HG02943 (cell line): ENCODE results near the gene DYNAP.

Experiments
- ATAC-seq: cut with Tn5 transposase; IDR thresholded peaks from one replicate; pipeline ENCODE4 v1.9.1; 2021; ENCODE audit warnings: mild to moderate bottlenecking, low read depth, moderate library complexity; ENCODE audit not compliant: unreplicated experiment

DYNAP gene, protein sequence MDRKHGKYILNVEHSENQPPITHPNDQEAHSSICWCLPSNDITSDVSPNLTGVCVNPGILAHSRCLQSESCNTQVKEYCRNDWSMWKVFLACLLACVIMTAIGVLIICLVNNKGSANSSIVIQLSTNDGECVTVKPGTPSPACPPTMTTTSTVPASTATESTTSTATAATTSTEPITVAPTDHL

DNA sequence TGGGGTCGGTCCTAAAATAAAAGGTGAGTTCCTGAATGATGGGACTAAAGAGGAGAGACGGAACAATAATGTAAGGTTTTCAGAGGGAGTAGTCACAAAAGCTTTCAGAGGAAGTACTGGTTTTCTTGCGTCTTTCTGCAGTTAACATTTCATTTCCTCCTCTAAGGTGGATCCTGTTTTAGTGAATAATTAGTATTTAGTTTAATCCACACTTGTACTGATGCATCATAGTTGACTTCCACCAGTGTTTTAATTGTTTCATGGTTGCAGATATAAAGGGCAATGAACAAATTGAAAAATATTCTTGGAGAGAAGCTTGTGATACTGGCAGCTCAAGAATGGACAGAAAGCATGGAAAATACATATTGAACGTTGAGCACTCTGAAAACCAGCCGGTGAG, at the start of gene DYNAP:
Gene DYNAP, plus strand, starts transcription at position 301 of the 400 bp plus-strand sequence. Its CDS starts 38 bp downstream, at position 339.
- no peak for ATAC-seq

DNA sequence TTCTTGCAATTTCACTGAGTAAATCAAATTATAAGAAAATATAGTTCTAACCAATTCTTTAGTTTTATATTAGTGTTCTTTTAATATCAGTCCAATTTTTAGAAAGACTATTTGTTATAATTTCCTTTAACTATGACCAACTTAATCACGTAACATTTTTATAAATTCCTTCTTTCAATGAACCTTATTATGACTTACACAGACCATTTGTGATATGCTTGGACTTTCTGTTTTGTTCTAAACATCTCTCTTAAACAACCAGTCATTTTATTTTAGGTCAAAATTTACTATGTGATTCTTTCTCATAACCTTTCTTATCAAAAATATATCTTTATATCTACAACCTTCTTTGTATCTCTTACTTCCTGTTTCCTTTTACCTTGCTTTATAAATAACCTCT, 39.5 kb upstream of the DYNAP start:
- no peak for ATAC-seq

DNA sequence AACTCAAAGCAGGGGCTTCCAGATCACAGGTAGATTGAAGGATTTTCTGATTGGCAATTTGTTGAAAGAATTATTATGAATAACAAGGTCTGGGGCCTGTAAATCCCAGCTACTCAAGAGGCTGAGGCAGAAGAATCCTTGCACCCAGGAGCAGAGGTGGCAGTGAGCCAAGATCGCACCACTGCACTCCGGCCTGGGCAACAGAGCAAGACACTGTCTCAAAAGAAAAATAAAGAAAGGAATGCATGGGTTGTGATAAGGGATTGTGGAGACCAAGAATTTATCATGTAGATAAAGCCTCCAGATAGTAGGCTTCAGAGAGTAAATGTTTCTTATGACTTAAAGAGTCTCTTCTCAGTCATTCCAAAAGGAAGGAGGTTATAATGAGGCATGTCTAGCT, 35.8 kb upstream of the DYNAP start:
- no peak for ATAC-seq

DNA sequence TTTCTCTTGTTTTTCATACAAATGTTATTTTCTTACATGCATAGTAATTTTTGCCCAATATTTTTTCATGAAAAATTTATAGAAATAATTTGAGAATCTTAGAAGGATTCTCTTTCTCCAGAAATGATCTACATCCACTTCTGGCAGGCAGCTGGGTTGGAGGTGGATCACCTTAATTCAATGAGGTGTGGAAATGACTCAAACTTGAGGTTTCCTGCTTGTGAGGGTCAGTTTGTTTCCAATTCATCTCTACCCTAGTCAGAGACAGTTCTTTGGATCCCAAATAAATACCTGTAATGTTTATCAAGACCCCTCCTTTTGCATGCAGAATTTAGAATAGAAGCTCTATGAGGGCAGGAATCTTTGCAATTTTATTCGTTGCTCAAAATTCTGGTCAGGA, 35.0 kb upstream of the DYNAP start:
- no peak for ATAC-seq

DNA sequence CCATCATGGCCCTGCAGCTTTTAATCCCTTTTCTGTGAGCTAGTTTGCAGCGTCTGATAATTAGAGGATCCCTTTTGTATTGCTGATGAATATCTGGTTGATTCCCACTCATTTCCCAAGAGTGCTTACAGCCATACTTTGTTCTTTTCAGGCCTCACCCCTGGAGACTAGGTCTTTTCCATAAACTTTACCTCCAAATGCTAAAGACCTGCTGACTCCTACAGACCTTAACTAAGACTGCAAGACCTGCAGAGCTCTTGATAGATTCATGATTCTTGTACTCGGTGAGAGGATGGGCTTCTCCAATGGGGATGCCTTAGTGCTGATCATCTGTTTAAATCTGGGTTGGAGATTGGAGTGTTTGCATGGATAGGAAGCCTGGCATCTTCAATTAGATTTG, 33.1 kb upstream of the DYNAP start:
- ATAC-seq: no peak

DNA sequence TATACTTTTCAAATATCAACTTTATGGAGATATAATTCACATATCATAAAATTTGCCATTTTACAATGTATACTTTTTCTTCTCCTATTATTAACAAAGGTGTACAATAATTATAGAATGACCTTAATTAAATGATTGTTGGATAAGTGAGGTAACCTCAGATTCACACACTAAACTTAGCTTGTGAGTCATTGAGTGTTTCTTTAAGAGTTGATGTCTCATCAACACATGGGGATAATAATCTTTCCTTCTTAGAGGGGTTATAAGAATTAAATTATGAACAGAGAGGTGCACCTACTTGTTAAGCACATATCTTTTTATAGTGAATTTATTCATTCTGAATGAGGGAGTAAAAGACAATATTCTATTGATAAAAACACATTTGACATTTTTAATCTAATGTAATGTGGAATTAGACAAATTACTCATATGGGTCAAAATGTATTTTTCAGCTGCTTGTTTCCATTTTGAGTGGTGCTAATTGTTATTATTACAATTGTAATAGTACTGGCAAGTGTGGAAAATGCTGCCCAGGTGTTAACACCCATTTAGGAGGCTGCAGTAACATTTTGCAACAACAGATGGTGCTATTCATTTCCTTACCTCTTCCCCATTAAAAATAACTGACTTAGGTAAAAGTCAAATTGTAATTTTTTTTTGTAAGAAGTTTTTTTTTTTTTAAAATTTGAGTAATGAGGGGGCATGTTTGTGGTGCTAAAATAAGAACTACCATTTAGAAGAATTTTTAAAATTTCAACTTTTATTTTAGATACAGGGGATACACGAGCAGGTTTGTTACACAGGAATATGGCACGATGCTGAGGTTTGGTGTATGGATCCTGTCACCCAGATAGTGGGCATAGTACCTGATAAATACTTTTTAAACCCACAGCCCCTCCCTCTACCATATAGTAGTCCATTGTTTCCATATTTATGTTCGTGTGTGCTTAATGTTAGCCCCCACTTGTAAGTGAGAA, 32.1 kb upstream of the DYNAP start:
- ATAC-seq: no peak

DNA sequence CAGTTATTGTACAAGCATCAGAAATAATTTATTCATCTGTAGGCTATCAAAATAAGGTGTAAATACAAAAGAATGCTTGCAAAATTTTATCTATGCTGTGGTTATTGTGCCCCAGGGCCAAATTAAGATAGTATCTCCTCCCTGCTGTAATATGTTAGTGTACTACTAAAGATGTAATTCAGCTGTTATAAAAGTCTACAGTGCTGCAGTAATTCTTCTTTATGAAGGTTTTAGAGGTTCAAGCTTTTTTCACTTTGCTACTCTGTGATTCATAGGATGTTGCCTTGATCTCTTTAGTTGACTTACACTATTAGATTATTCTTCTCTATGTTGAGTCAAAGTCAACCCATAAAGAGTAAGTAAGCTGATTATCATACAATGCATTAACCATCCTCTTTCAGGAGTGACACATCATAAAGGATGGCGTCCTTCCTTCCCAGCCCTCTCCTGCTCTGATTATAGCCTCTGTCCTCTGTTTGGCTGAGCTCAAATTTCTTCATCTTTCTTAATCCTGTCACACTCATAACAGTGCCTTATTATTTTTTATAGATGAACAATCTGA, 29.3 kb upstream of the DYNAP start:
- no peak for ATAC-seq

DNA sequence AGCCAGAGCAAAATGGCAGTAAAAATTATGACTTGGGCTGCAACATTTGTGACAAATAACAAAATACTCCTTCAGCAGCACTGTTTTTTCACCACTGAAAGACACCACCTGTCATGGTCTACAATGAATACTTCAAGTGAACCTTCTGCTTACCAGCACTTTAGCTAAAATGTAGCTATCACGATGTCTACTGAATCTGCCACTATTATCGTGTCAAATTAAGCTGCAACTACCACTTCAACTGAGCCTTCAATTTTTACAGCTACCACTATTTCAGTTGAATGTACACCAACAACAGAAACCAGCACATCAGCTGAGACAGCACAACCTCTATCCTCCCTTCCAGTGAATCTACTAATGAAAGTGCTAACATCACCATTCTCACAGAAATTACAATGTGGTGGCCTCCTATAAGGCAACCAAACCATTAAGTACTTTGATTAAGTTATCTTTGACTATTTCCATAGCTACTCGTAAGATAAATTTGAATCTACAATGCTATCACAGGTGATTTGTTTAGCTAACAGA, 10.8 kb upstream of the DYNAP start:
- ATAC-seq: no peak

DNA sequence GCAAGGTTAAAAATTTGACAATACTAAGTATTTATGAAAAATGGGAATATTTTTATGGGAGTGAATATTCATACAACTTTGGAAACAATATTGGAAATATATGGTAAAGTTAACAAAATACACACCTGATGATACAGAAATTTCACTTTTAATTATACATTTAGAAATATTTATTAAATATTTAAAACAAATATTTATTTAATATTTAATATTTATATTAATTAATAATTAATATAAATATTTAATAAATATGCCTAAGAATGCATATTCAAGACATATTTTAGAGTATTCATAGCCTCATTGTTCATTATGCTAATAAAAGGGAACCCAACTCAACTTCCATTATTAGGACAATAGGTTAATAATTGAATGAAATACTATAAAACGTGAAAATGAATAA, 7.0 kb upstream of the DYNAP start:
- ATAC-seq: no peak

DNA sequence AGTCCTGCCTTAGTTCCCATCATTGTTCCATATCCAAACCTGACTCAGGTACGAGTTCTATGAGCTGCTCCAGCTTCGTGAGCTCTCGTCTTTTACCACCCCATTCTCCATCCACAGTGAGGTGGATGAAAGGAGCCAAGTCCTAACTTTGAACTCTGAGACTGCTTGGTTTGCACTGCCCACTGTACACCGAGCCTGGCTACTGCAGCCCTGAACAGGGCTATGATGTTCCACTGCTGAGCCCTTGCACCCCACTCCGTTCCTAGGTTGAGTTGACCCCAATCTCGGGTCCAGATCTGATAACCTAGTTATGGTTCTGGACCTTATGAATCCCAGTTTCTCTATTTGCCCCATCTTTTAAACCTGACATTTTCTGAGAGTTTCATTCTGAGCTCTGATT, 5.3 kb upstream of the DYNAP start:
- ATAC-seq: no peak

DNA sequence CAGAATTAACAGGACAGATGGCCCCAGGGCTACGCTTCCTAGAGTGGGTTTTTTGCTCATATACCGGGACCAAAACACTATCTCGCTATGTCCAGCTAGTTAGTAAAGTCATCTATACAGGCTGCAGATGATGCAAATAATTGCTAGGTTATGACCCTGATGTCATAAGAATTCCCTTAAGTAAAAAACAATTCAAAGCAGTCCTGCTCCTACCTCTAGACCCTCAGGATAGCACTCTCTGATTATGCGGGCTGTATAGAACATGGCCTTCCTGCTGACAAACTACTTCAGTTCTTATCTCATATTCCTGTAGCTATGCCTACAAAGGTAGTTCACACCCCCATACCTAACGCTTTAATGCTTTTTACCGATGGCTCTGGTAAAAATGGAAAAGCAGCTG, 13.2 kb downstream of the DYNAP start:
- no peak for ATAC-seq

DNA sequence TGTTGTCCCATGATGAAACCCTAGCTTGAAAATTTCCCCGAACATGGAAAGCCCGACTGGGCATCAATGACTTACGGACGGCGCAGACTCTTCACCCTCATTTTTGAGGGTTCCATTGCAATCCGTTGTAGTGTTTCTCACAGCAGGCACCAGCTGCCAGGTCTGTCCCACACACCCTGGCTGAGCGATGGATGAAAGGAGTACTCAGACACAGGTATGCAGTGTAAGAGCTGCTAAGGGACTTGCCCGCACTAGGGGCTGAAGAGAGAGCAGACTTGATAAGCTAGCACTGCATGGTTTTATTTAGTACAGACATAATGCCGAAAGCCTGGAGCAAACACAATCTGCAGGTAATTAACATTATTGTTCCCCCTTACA, 15.8 kb downstream of the DYNAP start:
- ATAC-seq: no peak

DNA sequence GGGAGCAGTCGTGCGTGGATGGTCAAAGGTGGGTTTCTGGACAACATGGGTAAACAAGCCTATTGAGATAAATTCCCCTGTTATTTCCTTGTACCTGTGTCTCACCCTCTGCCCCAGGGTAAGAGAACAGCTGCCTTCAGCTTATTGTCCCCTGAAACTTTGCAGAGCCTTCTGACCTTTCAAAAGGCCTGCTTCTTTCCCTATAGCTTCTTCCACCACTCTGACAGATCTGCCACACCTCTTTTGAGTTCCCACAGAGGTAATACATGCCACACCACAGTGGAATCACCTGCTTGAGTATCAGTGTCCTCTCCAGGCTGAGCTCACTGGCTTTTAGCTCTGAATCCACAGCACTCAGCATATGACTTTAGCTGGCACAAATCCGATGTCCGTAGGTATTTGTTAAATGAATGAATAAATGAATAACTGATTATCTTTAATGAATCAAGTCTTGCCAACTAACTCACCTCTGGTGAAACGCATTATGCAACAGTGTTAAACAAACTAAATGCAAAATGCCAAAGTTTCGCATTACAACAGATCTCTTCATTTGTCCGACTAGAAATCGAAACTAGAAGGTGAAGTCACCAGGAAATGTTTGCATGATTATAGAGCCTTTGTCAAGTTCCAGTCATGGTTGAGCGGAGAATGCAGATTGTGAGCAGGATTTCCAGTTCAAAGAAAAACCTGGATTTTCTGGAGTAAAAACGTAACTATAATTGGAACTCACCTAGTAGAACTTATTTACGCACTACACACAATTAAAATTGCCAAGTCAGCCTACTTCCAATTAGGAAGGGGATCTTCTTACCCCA, 16.4 kb downstream of the DYNAP start:
- no peak for ATAC-seq

DNA sequence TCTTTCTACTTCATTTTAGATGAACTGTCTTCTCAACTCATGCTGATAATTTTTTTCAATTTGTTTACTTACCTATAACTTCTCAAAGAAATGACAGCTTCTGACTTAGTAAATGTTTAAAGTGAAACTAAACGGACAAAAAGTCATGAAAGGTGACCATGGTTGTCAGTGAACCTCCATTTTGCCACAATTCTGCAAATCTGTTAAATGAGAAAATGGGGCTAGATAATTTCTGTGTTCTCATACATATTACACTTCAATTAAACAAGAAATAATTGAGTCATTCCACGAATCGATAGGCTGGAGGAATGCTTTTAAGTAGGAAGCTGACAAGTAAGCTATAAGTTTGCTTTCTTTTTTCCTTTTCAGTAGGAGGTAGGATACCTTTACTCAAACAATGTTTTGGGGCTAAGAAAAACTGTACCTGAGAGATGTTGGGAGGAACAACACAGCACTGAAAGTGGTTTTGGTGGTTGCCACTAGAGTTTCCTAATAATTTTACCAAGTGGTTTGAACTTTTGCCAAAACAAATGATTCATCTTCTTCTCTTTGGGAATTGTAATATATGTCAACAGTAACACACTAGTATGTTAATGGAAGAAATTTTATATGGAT, 17.1 kb downstream of the DYNAP start:
- no peak for ATAC-seq

DNA sequence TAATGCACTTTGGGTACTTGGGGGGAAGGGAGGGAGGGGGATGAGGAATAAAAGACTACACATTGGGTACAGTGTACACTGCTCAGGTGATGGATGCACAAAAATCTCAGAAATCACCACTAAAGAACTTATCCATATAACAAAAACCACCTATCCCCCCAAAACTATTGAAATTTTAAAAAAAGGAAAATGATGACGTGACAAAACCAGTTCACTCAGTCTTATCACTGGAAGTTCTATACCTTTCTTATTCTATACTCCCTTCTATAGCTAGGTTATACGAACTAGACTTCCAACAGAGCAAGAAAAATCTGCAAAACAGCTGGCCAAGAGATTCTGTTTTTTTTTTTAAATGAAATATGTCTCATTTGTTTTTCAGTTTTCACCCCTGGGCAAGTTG, 20.8 kb downstream of the DYNAP start:
- no peak for ATAC-seq

DNA sequence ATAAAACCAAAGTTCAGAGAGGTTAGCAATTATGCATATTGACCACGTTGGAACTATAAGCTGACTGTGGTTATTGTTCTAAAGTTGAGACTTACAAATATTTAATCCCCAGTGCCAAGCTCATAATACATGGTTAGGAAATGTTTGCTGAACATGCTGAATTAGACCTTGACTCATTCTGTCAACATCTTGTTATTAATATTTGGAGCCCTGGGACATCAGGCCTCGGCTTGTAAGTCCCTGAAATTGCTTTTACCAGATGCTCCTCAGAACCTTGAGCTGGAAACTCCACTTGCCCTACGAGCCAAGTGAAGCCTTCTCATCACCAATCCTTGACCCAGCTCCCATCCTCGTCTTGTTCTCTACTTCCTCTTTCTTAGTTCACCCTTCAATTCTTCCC, 21.2 kb downstream of the DYNAP start:
- no peak for ATAC-seq

DNA sequence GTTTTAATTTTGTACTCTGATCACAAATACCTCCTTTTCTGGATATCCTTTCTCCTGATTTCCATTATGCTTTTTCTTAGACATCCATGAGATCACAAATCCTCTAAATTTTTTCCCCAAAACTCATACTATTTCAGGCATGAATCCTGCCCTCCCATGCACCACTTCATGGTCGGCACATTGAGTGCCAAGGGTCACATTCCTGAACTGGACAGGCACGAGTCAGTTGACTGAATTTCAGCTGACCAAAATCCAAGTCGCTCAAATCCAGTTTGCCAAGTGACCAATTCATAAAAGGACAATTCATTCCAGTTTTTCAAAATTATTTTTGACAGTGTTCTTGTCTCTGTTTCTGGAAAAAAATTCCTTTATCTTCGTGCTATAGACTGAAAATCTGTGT, 22.1 kb downstream of the DYNAP start:
- no peak for ATAC-seq

DNA sequence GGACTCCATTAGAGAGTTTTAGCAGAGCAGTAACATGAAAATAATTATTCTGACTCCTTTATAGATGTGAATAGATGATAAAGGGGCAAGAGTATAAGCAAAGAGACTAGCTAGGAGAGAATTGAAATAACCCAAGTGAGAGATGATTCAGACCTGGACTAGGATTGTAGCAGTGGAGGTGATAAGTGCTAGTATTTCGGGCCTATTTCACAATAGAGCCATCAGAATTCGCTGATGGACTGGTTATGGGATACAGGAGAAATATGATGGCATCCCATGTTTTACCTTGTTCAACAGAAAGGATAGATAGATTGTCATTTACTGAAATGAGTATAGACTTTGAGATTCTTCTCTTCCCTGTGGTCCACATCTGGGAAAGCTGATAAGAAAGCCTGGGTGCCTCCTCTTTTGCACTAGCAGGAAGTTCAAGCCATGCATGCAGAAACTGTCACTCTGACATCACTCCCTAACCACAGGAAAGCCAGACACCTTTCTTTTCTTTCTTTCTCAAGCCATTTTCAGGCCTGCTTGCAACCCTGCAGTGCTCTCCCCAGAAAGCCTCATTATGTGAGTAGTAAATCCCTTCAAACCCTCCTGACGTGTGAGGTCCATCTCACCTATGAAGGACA, 25.3 kb downstream of the DYNAP start:
- no peak for ATAC-seq

DNA sequence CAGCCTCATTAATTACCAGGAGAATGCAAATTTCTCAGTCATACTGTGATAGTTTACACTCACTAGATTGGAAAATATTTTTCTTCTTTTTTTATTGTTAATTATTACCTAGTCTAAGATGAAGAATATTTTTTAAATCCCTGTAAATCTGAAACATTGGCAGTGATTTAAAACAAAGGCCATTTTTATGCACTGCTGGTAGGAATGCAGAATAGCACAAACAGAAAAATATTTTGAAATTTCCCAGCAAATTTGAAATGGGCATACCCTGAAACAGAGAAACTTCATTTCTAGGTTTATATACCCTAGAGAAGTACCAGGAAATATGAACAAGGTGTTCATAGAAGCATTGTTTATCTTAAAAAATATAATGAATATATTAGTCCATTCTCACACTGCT, 31.0 kb downstream of the DYNAP start:
- no peak for ATAC-seq

DNA sequence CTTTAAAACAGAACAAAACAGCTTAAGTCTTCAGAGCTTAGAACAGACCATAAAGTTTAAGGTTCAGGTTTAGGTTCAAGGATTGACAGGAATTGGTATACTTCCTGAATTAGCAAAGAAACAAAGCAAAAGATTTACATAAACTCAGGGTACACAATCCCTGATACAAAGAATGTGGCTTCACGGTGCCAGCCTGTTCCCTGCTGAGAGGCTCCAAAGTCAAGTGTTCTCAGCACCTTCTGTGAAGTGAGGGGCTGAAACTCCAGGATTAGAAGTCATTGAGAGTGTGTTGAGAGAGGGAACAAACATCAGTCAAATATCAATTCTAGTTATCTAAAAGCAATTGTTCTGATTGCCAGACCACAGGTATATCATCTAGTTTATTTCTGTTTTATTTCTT, 35.7 kb downstream of the DYNAP start:
- no peak for ATAC-seq
